ENCODE results near the gene MRPS9.

MRPS9 gene

GRCh38 chr2:105144941-105145300, 107.1 kb downstream of the MRPS9 start:
- Mint-ChIP-seq H3K9me3 (no peaks in the 10 kb centered on the region), H3K4me3 (peak overlapping the region; percentile 91), H3K27me3 (ENCODE audit: low read depth, poor library complexity) (peaks cover 15% of the 10 kb centered on the region), H3K27ac (no peak overlapping the region), H3K4me1 (peaks cover 6% of the 10 kb centered on the region), H3K36me3 (ENCODE audit: low read depth) (peaks cover 28% of the 10 kb centered on the region)
- DNase-seq = no peak
- TF ChIP-seq CTCF (IDR thresholded peaks at IDR 0.05) = no peak

GRCh38 chr2:105149272-105149671, 111.4 kb downstream of the MRPS9 start:
- no peak overlapping the region for H3K27ac Mint-ChIP-seq
- no peak overlapping the region for H3K4me3 Mint-ChIP-seq
- H3K36me3 Mint-ChIP-seq (ENCODE audit: low read depth) = peaks cover 49% of the 10 kb centered on the region
- H3K4me1 Mint-ChIP-seq = peaks cover 6% of the 10 kb centered on the region
- peaks cover 6% of the 10 kb centered on the region for H3K27me3 Mint-ChIP-seq (ENCODE audit: low read depth, poor library complexity)
- TF ChIP-seq CTCF (IDR thresholded peaks at IDR 0.05) = no peak
- peaks cover 4% of the 10 kb centered on the region for H3K9me3 Mint-ChIP-seq
- DNase-seq = no peak

All from nephron progenitor cell (in vitro differentiated cells).